HPDE6-E6E7 (cell line): ENCODE data around the gene WFDC13.
"Not testable (repeated sequence)": the region's sequence is repeated elsewhere in the genome, so short reads cannot be mapped to it uniquely, and the experiment has no call there.

Experiments
- DNase-seq: peaks from one replicate; pipeline ENCODE4 v3.0.0; 2011; ENCODE audit warnings: missing footprints; ENCODE audit errors: extremely low spot score

Gene WFDC13

GRCh38 chr20:45701873-45702272, at the start of gene WFDC13:
TSS of gene WFDC13 (plus strand) at chr20:45702038. CDS start at chr20:45702124, 86 bp downstream.
- no peak for DNase-seq

- not testable (repeated sequence) for DNase-seq
These were observed 44.8 kb upstream of the WFDC13 start for GRCh38 chr20:45657038-45657437.

- DNase-seq, result no peak
These were observed 31.7 kb upstream of the WFDC13 start, which contains the start of gene WFDC11 for GRCh38 chr20:45670139-45670538. TSS of gene WFDC11 (minus strand) at chr20:45670239. CDS start at chr20:45650600, 19,639 bp downstream.

GRCh38 chr20:45672765-45673164, 29.1 kb upstream of the WFDC13 start:
- DNase-seq, result no peak

GRCh38 chr20:45679650-45680049, 22.2 kb upstream of the WFDC13 start:
- DNase-seq, result no peak

GRCh38 chr20:45685896-45686295, 15.9 kb upstream of the WFDC13 start:
- DNase-seq, result peak; percentile 32

GRCh38 chr20:45693346-45693745, 8.5 kb upstream of the WFDC13 start:
- DNase-seq, result not testable (repeated sequence)

GRCh38 chr20:45695496-45695895, 6.3 kb upstream of the WFDC13 start:
- DNase-seq, result no peak

GRCh38 chr20:45701104-45701503, 734 bp upstream of the WFDC13 start:
- no peak for DNase-seq

GRCh38 chr20:45704969-45705637, 3.3 kb downstream of the WFDC13 start, which contains the start of gene WFDC10B:
TSS of gene WFDC10B (minus strand) at chr20:45705019. CDS start at chr20:45685992, 19,027 bp downstream.
- no peak for DNase-seq

GRCh38 chr20:45716141-45716688, 14.4 kb downstream of the WFDC13 start:
- not testable (repeated sequence) for DNase-seq

GRCh38 chr20:45722047-45722446, 20.2 kb downstream of the WFDC13 start, which contains the start of gene SPINT4:
TSS of gene SPINT4 (plus strand) at chr20:45722347. CDS start at chr20:45722368, 21 bp downstream.
- DNase-seq, result no peak

- DNase-seq, result no peak
These were observed 23.3 kb downstream of the WFDC13 start for GRCh38 chr20:45725134-45725533.

GRCh38 chr20:45727044-45727443, 25.2 kb downstream of the WFDC13 start:
- no peak for DNase-seq

GRCh38 chr20:45732199-45732598, 30.4 kb downstream of the WFDC13 start:
- no peak for DNase-seq

- no peak for DNase-seq
These were observed 33.7 kb downstream of the WFDC13 start for GRCh38 chr20:45735552-45735951.

- no peak for DNase-seq
These were observed 34.1 kb downstream of the WFDC13 start for GRCh38 chr20:45735988-45736387.

GRCh38 chr20:45742596-45742995, 40.8 kb downstream of the WFDC13 start:
- no peak for DNase-seq

- no peak for DNase-seq
These were observed 43.2 kb downstream of the WFDC13 start for GRCh38 chr20:45745015-45745414.

- no peak for DNase-seq
These were observed 49.9 kb downstream of the WFDC13 start for GRCh38 chr20:45751721-45752120.

- DNase-seq, result no peak
These were observed 50.9 kb downstream of the WFDC13 start for GRCh38 chr20:45752746-45753145.

GRCh38 chr20:45758096-45758495, 56.3 kb downstream of the WFDC13 start:
- no peak for DNase-seq
